HG02763 (cell line): ENCODE data around the gene FKBP15.

ENCODE experiments used
- ATAC-seq: cut with Tn5 transposase; IDR thresholded peaks from one replicate; pipeline ENCODE4 v1.9.1; 2021; ENCODE audit warnings: mild to moderate bottlenecking, moderate library complexity; ENCODE audit not compliant: unreplicated experiment

Gene FKBP15

GRCh38 chr9:113183956-113184488, 37.1 kb downstream of the FKBP15 start:
- ATAC-seq = no peak

GRCh38 chr9:113181165-113181564, 39.9 kb downstream of the FKBP15 start:
- no peak for ATAC-seq

- ATAC-seq = peak; percentile 42
Measured at GRCh38 chr9:113179839-113180238, 41.2 kb downstream of the FKBP15 start.

GRCh38 chr9:113178087-113178486, 43.0 kb downstream of the FKBP15 start:
- no peak for ATAC-seq

GRCh38 chr9:113177251-113177650, 43.8 kb downstream of the FKBP15 start:
- no peak for ATAC-seq

- no peak for ATAC-seq
Measured at GRCh38 chr9:113176803-113177202, 44.3 kb downstream of the FKBP15 start.

- ATAC-seq = no peak
Measured at GRCh38 chr9:113173341-113173740, 47.7 kb downstream of the FKBP15 start.

GRCh38 chr9:113168809-113169208, 52.3 kb downstream of the FKBP15 start:
- no peak for ATAC-seq

- no peak for ATAC-seq
Measured at GRCh38 chr9:113166039-113166438, 55.0 kb downstream of the FKBP15 start.

GRCh38 chr9:113164536-113165300, 56.4 kb downstream of the FKBP15 start:
- no peak for ATAC-seq

GRCh38 chr9:113163001-113163400, 58.1 kb downstream of the FKBP15 start:
- no peak for ATAC-seq

- ATAC-seq = no peak
Measured at GRCh38 chr9:113160571-113160970, 60.5 kb downstream of the FKBP15 start.

- no peak for ATAC-seq
Measured at GRCh38 chr9:113158446-113158845, 62.6 kb downstream of the FKBP15 start.

GRCh38 chr9:113156880-113157279, 64.2 kb downstream of the FKBP15 start:
- ATAC-seq = no peak

- ATAC-seq = no peak
Measured at GRCh38 chr9:113155911-113156588, 65.0 kb downstream of the FKBP15 start.

- ATAC-seq = no peak
Measured at GRCh38 chr9:113154946-113155345, 66.1 kb downstream of the FKBP15 start.

- ATAC-seq = no peak
Measured at GRCh38 chr9:113154471-113154870, 66.6 kb downstream of the FKBP15 start.

GRCh38 chr9:113153599-113153998, 67.5 kb downstream of the FKBP15 start:
- no peak for ATAC-seq

- ATAC-seq = no peak
Measured at GRCh38 chr9:113152699-113153098, 68.4 kb downstream of the FKBP15 start.

- ATAC-seq = no peak
Measured at GRCh38 chr9:113151696-113152630, 69.1 kb downstream of the FKBP15 start.
